GM19035 (cell line): Measurements from ENCODE around the gene GDF7.
A peak's percentile ranks its signal among the peaks of the same experiment; 100 is the strongest.

Experiments used
- ATAC-seq: cut with Tn5 transposase; IDR thresholded peaks from one replicate; pipeline ENCODE4 v1.9.1; 2021; ENCODE audit not compliant: unreplicated experiment

GDF7 gene

GRCh38 chr2:20672201-20672951, 5.4 kb downstream of the GDF7 start:
- no peak for ATAC-seq

DNA sequence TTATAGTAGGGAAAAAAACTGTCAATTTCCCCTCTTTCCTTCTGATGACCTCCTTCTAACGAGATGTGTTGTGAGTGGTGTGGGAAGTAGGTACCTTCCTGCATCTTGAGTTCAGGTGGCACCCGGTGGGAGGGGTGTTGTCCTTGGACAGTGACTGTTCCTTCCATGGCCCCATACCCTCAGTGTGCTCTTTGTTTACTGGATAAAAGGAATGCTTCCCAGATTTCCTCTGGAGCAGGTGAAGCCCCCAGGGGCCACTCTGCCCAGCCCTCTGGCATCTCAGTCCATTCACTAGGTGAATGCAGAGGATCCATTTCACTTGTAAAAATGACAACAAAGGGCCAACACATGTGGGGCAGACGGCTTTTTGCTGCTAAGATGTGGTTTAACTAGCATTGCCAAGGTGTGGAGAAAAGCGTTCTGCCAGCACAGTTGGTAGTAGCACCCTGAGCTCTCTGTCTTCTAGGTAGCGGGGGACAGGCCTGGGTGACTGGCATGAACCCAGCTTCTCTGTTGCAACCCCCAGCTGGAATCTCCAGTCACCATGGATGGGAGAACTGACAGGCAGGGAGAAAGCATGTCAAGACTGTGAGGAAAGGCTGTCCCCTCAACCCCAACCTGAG, 6.9 kb downstream of the GDF7 start:
- no peak for ATAC-seq

GRCh38 chr2:20674309-20674965, 7.5 kb downstream of the GDF7 start:
- ATAC-seq, result no peak

- no peak for ATAC-seq
These were observed 8.2 kb downstream of the GDF7 start for GRCh38 chr2:20674974-20675679.

GRCh38 chr2:20675701-20676352, 8.9 kb downstream of the GDF7 start:
- ATAC-seq, result peak; percentile 63

- ATAC-seq, result peak; percentile 50
These were observed 9.6 kb downstream of the GDF7 start for GRCh38 chr2:20676353-20677215.

DNA sequence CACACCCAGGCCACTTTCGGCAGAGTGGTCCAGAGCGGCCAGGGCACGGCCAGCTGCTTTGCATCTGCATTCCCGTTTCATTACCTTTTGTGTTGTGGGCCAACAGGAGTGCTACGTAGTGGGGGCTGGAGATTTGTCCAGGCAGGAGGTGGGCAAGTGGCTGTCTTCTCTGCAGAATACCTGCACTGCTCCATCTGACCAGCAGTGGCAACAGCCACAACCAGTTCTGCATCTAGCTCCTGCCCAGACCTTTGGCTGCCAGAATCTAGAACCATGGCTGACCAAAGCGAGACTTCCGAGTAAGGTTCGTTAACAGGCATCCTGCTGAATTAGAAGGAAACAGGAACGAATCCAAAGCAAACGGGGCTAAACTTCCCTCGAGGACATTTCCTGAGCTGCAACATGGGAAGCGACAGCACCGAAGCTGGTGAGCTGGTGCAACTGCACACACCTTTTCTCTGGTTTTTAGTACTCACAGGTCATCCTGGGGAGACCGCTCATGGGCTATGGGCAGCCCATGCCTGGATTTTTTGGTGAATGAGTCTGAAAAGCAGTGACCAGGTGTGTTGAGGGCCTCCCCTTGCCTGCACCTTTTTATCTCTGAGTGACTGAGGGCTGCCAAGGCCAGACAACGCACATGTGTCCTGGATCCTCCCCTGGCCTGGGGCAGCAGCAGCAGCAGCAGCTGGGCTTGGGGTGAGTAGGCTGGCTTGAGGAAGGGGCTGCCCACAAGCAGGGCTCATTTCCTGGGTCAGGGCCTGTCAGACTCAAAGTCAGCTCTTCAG, 10.5 kb downstream of the GDF7 start:
- ATAC-seq, result peak; percentile 47

- ATAC-seq, result no peak
These were observed 11.1 kb downstream of the GDF7 start for GRCh38 chr2:20678086-20678395.

GRCh38 chr2:20678780-20679179, 11.8 kb downstream of the GDF7 start:
- no peak for ATAC-seq

GRCh38 chr2:20680744-20681375, 13.9 kb downstream of the GDF7 start:
- no peak for ATAC-seq

GRCh38 chr2:20682167-20682920, 15.4 kb downstream of the GDF7 start:
- no peak for ATAC-seq

DNA sequence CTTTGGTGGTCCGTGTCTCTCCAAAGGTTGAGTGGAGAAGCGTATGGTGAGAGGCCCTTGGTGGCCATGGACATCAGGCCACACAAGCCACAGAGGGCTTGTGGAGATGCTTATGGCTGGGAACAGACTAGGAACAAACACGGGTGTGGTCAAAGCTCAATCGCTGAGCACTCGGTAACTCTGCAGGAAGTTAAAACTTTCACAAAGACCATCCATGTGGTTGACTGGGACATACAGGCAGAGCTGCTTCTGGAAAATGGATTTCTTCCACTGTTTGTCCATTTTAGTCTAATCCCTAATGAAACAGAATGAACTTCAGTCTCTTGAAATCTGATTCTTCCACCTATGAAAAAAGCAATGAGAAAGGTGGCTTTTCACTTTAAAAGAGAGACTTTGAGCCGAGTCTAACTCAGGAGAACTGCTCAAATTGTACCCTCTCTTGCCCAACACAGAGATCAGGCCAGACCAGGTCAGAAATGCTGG, 17.7 kb downstream of the GDF7 start:
- no peak for ATAC-seq

DNA sequence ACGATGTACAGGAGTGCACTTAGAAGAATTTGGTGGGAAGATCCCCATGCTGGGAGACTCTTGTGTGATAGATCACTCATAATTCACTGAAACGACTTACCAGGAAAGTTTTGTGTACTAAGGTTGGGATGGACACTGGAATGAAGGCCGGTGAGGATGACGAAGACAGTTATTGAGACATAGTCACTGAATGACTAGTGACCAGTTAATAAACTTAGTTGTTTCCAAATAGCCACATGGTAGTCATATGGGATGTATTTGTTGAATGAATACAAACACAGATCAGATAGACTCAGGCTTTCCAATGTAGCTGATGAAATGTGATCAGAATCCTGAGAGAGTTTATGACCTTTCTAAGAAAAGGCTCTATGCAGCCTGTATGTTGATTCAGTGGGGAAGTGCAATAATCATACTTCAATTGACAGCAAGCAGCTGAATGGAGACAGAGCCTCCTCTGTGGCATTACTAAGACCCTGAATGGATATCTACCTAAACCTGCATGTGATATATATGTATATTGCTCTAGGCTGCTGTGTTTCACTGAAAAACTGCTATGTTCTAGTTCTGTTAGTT, 20.4 kb downstream of the GDF7 start:
- no peak for ATAC-seq

DNA sequence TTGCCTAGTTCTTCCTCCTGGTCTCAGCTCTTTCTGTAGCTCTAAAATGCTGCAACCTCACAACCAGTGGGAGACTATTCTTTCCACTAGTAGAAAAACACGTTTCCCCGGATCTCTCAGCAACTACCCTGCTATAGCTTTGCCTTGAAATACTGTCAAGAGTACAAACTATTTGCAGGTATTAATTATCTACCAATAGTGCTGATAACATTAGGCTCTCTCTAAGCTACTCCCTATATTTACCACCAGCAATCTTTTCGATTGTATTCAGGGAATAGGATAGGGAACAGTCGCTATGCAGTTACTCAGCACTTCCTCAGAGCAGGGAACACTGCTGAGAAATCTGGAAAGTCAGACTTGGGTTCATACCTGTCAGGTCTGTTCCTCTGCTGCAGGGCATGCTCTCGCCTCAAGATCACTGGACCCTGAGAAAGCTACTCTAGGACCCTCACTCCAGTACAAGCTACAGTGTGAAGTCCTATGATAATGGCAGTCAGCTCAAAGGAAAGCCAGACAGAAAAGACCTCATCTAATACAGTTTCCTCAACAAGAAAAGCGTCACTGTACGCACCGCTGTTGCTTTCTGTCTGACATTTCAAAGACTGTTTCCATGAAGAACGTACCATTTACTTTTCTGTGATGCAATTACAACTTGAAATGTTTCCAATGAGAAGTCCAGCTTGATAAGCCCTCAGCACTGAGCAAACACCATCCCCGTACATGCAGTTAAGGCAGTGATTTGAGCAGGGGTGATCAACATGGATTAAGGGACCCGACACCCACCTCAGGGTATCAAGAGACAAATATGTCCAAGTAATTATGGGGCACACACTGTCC, 22.7 kb downstream of the GDF7 start:
- ATAC-seq, result no peak

GRCh38 chr2:20691076-20691734, 24.3 kb downstream of the GDF7 start:
- ATAC-seq, result no peak

DNA sequence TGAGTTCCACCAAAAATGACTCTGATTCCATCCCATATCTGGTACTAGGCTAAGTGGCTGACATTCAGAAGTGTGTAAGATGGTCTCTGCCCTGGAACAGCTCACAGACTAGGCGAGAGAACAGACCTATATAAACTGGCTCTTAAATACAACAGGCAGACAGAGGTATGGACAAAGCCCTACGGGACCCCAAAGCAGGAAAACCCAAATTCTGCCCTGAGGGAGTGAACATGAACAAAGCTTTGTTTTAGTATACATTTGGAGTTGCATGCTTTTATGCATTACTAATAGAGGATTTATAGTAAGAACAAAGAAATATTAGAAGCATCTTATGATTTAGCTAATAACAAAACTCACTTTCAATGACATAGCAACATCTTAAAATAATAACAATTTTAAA, 25.1 kb downstream of the GDF7 start:
- ATAC-seq, result no peak
